ENCODE measurements around the gene NRXN2.

DNA sequence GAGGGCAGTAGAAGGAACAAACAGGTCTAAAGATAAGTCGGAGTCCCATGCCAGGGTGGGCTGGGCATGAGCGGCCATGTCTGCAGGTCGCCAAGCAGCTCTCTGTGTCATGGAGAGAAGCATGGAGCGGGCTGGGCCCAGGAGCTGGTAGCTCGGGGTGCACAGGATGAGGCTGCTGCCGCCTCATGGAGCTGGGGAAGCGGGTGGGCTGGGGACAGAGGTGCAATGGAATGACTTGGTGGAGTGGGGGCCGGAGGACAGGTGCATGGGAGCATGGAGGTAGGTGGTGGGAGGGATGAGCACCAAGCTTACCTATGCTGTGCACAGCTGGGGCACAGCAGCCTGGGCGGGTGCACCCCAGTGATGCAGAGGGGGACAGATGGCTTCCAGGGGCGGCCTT is 3.6 kb downstream of the NRXN2 start:
- TF ChIP-seq POLR2A (IDR thresholded peaks at IDR 0.05) (no peak), CTCF (IDR thresholded peaks at IDR 0.05) (no peak)
